Activated CD8-positive, alpha-beta memory T cell treated with anti-CD3 and anti-CD28 coated beads for 24 hours (primary cell): ENCODE data around the gene SPATA31C1.
"Not testable (repeated sequence)": the region's sequence is repeated elsewhere in the genome, so short reads cannot be mapped to it uniquely, and the experiment has no call there.

ENCODE experiments used
- DNase-seq: peaks from one replicate; pipeline ENCODE4 v3.0.0-alpha.2; 2020

Gene SPATA31C1

DNA sequence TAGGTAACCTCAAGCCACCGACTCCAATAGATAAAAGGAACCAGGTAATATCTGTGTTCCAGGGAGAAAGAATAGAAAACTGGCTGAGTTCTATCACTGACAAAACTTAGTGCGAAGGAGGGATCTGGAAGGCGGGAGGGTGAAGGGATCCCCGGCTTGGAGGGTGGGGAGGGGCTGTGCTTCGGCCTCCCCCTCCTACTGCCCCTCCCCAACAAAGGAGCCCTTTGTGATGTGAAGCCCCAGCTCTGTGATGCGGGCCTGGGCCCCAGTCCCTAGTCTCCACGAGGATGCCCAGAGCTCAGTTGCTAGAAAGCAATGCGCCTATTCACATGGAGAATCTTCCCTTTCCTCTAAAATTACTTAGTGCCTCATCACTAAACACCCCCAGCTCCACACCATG lies at the start of gene SPATA31C1:
TSS of gene SPATA31C1 (plus strand) at position 301 of the 400 bp plus-strand sequence.
- DNase-seq: not testable (repeated sequence)

DNA sequence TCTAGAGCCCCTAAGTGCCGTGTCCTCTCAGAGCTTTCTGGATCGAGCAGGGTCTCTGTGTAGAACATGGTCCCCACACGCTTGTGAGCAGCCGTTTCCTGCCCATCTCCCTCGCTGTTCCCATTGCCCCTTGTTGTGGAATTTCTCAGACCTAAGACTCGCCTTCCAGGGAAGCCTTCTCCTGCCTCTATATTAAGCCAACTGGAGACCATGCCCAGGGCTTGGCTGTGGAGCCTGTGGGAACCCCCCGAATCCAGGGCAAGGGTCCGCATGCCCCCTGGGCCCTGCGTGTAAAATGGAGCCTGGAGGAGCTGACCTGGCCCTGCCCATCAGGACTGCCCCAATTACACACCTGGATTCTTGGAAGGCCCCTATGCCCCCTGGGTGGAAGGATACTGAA lies 49.6 kb upstream of the SPATA31C1 start:
- peak; percentile 17 for DNase-seq

DNA sequence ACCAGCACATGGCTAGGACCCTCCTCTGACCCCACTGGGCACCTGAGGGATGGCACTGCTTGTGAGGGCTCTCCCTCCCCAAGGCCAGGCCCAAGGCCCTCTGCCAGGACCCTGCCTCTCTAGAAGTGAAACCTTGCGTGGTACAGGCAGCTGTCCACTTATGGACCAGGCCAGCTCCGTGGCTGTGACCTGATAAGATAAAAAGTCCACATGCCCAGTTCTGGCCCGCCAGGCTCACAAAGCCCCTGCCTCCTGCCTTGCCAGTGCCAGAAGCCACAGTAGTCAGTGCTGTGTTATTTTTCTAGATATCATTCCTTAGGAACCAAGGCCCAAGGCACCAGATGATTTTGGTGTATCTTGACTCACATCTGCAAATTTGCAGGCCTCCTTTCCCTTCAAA lies 49.1 kb upstream of the SPATA31C1 start:
- no peak for DNase-seq

DNA sequence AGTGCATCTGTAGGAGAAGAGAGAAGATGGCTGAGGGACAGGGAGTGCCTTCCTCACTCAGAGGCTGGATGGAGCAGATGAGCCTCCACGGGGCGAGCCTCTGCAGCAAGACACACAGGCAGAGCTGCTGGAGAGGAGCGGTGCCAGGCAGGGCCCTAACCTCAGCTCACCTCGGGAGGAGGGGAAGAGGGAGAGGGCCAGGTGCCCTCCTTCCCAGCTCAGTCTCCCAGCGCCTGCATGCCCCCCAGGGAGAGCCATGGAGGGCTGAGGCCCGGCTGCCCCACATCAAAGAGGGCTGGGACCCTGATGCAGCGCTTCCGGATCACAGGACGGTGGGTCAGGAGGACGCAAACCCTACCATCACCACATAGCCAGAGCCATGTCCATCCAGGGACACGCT lies 48.7 kb upstream of the SPATA31C1 start:
- peak; percentile 35 for DNase-seq

DNA sequence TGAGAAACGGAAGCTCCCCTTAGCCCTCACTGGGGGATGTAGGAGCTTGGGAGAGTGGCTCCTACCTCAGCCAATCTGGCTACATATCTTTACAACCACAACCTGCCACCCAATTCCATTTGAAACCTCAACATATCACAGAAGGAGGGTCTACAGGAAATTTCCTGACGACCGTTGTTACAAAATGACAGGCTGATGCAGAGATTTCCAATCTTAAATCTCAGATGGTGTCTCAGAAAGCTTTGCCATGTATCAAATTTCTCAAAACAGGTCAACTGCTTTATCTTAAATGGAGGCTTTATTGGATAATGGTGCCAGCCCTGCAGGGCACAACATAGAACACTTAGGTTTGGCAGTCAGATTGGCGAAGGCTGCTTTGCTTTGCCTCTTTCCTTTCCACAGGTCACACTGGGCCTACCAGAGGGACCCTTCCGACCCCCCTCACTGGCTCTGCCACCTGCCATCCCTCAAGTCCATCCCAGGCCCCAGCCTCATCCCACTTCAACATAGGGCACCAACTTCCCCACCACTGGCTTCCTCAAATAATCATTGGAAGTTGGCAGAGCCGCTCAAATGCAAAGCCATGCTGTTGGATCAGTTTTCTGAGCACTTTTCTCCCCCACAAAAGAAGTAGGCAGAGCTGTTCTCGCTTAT lies 46.2 kb upstream of the SPATA31C1 start:
- DNase-seq: no peak

DNA sequence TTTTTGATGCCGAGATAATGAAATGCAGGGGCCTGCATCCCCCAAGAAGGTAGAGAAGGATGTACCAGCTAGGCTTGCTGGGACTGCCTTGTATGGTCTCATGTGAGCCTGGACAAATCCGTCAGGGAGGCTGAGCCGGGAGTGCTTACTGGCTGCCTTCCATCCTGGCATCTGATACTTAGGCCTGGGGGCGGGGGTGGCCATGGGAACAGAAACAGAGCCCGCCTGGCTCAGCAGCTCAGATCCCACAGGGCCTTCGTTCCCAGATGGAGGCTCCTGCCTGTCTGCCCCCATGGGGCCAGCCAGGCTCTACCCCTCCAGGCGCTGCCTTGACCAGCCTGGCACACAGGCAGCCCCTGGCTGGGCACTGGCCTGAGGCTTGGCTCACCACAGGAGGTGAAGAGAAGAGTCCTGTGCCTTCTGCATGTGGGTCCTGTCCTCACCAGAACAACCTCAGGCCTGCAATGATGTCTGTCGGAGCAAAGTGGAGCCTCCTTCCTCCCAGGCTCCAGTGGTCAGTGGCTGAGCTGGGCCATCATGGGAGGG lies 45.6 kb upstream of the SPATA31C1 start:
- DNase-seq: peak; percentile 41

DNA sequence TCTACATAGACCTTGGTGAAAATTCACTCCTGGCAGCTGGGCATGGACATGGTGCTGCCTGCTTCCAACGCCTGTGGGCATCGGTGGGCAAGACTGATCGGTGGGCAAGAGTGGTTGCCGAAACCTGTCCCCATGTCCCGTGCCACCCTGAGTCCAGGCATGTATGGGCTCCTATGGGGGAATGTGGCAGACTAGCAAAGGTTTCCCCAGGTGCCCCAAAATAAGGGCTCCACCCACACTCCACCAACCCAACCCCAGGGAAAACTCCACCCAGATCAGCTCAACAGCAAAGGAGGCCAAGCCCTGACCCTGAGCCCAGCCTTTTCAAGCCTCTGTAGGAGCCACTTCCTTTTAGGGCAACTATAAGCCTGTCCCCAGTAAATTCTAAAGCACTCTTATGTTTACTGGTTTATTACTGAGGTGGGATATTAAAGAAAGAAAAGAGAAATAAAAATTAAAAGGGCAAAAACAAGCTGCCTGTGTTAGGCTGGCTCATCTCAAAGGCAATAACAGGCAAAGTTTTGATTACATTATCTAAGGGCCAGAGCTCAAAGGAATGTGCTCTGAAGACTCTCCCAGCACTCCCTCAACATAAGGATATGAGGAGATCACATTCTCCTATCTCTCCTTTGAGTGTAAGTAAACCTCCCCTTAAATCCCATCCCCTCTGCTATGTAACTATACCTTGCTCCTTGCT lies 44.0 kb upstream of the SPATA31C1 start:
- peak; percentile 21 for DNase-seq

DNA sequence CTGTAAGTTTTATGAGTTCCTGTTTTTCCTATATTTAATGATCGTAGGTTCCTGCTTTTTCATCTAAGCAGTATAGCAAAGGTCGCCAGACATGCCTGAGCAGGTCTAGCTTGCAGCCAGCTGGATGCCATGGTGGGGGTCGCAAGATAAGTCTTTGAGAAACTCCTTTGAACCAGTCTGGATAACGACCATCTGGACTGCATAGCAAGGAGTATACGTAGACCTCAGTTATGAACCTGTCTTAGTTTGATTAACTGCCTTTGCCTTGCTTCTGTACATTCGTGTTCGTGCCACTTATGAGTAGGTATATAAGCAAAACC lies 43.5 kb upstream of the SPATA31C1 start:
- DNase-seq: peak; percentile 5

DNA sequence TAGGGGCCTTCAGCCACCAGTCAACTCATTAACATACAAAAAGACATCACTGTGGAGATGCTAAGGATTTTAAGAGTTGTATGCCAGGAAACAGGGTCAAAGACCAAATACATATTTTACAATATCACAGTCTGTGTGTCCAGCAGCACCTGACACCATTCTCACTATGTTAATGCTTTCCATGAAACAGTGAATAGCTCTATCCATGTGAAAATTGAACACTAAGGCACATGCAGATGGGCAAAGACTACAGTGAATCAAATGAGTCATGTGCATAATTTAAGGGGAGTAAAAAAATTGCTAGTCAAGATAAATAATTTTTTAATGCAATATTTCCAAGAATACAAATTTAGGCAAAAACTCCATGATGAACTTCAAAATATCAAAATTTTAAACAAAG lies 42.7 kb upstream of the SPATA31C1 start:
- no peak for DNase-seq

DNA sequence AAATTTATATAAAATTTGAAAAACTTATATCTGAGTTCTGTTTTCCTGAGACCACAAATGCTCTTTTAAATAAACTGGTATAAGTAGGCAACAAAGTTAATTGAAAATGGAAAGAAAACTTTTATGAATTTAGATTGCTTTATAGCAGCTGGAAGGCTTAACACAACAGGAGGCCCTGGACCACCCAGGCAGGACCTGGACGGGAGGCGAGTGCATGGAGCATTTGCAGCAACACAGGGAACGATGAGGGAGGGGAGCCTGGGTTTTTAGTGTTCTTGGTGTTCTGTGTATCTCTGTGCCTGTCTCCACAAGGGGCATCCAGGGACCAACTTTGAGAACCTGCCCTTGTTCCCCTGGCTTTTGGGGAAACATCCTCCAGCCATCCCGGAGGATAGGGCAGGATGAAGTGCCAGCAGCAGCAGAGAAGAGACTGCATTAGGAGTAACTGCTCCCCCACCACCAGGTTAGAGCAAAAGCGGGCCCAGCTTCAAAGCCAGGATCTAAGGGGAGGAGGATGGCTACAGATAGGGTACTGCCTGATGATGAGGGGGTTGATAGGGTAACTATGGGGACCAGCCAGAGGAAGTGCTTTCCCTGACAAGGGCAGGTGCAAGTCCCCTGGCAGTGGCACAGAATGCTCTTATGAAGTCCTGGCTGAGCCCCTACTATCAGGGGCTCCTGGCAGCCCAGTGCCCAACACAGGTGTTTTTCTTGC lies 41.8 kb upstream of the SPATA31C1 start:
- peak; percentile 50 for DNase-seq

DNA sequence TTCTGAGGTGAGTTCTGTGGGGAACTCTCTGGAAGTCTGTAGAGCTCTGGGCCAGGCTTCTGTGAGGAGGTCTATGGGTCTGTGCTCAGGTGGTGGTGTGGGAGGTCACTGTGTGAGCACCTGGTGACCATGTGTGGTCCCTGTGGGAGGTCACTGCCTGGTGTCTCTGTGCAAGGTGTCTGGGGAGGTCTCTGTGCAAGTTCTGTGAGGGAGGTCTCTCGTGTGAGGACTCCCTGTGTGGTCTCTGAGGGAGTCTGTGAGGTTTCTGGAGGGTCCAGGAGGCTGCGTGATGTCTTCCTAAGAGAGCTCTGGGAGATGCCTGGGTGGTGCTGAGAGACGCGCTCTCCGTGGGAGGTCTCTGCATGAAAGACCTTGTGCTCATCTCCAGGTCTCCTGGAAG lies 41.1 kb upstream of the SPATA31C1 start:
- DNase-seq: peak; percentile 17

DNA sequence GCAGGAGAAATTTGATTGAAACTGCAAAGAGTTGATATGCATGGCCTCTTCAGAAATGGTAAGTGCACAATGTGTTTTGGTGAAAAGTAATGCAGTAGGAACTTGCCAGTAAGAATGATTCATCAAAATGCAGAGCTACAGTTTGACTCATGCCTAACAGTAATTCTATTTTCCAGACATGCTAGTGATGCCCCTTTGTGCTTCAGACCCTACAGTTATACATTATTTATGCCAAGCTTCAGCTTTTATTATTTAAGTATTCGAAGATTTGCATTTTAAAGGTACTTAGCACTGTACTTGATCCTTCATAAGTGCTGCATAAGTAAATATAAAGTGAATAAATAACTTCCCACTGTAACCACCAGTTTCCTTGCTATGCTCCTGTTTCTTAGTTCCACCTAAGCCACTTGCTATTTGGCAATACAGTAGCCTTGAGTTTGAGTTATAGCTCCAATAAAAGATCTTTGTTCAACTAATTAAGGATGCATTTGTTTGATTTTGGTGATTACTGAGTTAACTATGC lies 38.7 kb upstream of the SPATA31C1 start:
- DNase-seq: no peak

DNA sequence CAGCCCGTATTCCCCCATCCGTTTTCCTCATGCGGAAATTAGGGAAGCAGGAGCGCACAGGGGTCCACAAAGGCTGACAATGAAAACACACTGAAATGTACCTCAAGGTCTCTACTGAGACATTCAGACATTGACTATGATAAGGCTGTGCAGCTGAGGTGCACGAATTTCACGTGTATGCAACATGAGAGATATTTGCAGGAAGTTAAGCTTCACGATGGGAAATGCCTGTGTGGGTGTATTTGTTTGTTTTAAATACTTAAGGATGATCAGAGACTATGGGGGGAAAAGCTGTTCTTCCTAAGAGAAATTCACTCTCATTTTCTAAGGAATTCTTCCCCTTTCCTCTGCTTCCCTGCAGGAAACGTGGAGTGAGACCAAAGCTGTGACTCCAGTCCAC lies 37.6 kb upstream of the SPATA31C1 start:
- DNase-seq: no peak

DNA sequence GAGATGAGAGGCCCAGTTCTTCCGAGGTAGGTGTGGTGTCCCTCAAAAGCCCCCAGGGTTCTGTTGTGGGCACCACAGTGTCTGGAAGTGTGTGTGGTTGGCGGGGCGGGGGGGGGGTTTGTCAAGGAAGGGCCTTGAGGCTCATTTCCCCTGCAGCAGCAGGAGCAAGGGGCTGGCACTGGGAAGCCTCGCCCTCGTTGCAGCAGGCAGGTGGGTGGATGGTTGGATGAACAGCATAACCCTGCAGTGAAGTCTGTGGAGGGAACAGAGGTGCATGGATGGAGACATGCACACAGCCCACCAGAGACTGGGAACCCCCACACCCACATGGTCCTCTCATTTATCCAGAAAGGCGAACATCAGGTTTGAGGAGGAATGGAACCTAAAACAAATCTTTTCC lies 37.1 kb upstream of the SPATA31C1 start:
- DNase-seq: no peak

DNA sequence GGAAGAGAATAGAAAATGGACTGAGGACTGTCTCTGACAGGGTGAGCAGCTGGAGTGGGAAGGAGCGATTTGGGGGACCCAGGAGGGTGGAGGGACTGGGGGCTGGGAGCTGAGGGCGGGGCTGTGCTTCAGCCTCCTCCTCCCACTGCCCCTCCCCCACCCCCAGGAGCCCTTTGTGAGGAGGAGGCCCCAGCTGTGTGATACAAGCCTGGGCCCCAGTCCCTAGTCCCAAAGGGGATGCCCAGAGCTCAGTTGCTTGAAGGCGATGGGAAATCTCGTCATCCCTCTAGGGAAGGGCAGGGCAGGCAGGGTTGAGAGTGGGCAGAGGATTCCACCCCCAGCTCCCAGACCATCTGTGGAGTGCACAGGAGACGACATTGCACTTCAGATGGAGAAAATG lies 35.1 kb upstream of the SPATA31C1 start, which contains the start of gene SPATA31E1:
TSS of gene SPATA31E1 (plus strand) at position 251 of the 400 bp plus-strand sequence. CDS start at position 266, 15 bp downstream.
- DNase-seq: no peak

DNA sequence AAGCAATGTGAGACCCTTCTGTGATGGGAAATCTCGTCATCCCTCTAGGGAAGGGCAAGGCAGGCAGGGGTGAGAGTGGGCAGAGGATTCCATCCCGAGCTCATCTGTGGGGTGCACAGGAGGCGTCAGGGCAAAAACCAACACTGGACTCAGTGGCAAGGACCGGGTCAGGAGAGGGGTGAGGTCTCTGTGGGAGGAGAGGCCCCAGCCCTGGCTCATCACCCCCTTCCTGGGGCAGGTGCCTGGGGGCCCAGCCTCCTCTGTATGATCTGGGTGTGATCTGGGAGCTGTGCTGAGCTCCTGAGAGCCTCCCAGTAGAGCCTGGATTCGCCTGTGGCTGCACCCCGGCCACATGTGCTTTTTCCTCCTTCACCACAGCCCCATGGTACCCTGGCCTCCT lies 34.5 kb upstream of the SPATA31C1 start:
- DNase-seq: no peak

DNA sequence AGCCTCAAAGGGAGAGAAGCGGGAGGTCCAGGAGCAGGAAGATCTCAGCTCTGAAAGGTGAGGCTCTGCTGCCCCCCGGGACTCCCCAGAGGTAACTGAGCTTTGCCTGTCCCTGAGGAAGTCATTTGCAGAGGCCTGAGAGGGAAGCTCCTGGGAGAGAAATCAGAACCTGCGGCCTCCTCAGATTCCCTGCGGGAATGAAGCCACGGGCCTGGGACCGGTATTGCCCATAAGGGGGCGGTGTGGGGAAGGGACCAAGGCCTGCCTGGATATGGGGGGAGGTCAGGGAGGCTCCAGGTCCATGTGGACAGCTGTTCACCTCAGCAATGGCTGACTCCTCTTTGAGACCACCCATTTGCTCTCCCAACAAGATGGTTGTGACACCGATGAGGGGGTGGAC lies 33.8 kb upstream of the SPATA31C1 start:
- no peak for DNase-seq

DNA sequence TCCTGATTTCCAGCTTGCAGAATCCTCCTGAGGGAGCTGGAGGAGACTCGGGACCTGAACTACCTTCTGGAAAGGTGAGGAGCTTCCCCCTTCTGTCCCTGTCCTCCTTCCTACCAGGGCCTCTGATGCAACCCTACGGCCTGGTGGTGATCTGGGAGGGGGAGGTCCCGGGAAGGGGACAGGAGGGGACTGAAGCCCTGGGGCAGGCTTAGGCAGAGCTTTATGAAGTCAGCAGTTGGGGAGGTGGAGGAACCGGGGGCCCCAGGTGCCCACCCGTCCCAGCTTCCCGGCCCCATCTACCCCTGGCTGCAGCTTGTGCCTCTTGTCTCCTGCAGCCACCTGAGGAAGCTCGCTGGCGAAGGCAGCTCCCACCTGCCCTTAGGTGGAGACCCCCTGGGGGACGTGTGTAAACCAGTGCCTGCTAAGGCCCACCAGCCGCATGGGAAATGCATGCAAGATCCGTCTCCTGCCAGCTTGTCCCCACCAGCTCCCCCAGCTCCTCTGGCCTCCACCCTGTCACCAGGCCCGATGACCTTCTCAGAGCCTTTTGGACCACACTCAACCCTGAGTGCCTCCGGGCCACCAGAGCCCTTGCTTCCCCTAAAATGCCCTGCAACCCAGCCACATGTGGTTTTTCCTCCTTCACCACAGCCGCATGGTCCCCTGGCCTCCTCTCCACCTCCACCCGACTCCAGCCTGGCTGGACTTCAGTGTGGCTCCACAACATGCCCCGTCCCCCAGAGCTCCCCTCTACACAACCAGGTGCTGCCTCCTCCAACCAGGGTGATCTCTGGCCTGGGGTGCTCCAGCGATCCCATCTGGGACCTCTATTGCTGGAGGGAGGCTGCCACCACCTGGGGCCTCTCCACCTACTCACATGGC lies 32.9 kb upstream of the SPATA31C1 start:
- DNase-seq: no peak

DNA sequence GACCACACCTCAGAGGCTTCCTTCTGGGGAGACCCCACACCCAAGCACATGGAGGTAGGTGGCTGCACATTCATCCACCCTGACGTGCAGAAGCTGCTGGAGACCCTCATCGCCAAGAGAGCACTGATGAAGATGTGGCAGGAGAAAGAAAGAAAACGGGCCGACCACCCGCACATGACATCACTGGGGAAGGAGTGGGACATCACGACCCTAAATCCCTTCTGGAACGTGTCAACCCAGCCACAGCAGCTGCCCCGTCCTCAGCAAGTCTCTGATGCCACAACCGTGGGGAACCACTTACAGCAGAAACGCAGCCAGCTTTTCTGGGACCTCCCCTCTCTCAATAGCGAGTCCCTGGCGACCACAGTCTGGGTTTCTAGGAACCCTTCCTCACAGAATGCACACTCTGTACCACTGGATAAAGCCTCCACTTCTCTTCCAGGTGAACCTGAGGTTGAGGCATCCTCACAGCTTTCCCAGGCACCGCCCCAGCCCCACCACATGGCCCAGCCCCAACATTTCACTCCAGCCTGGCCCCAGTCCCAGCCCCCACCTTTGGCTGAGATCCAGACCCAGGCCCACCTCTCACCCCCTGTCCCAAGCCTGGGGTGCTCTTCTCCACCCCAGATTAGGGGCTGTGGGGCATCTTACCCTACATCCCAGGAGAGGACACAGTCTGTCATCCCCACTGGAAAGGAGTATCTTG lies 32.1 kb upstream of the SPATA31C1 start:
- no peak for DNase-seq

DNA sequence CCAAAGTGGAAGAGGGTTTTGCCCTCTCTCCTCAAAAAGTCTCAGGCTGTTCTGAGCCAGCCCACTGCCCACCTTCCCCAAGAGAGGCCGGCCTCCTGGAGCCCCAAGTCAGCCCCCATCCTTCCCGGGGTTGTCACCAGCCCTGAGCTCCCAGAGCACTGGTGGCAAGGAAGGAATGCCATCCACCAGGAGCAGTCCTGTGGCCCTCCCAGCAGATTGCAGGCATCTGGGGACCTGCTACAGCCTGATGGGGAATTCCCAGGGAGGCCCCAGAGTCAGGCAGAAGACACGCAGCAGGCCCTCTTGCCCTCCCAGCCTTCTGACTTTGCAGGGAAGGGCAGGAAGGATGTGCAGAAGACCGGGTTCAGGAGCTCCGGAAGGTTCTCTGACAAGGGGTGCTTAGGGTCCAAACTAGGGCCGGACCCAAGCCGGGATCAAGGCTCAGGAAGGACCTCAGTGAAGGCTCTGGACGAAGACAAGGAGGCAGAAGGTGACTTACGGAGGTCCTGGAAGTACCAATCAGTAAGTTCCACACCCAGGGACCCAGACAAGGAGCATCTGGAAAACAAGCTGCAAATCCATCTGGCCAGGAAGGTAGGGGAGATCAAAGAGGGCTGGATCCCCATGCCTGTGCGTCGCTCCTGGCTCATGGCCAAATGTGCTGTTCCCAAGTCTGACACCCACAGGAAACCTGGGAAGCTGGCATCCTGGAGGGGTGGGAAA lies 31.4 kb upstream of the SPATA31C1 start:
- DNase-seq: no peak

DNA sequence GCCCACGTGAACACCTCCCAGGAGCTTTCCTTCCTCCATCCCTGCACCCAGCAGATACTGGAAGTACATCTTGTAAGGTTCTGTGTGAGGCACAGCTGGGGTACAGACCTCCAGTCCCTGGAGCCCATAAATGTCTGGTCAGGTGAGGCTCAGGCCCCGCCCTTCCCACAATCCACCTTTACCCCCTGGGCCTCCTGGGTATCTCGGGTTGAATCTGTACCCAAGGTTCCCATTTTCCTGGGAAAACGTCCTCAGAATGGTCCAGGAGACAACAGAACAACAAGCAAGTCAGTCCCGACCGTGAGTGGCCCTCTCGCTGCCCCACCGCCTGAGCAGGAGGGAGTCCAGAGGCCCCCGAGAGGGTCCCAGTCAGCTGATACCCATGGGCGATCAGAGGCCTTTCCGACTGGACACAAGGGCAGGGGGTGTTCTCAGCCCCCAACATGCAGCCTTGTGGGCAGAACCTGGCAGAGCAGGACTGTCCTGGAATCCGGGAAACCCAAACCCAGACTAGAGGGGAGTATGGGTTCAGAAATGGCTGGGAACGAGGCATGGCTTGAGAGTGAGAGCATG lies 30.7 kb upstream of the SPATA31C1 start:
- no peak for DNase-seq
